PFSK-1 (cell line): ENCODE data around the gene IFT81.

Experiments used
- POLR2AphosphoS5 ChIP-seq: IDR thresholded peaks from 2 replicates; pipeline ENCODE4 v1.6.1; 2012; ENCODE audit warnings: low read depth, mild to moderate bottlenecking, control low read depth, low read length, moderate library complexity
- REST ChIP-seq, 2 experiments: IDR thresholded peaks; 2 replicates each; pipeline versions ENCODE4 v1.6.1 to v1.8.0; 2011 to 2012; ENCODE audit warnings: low read depth in 2 of 2, low read length in 2 of 2, control low read depth in 1 of 2, inconsistent platforms in 1 of 2, mild to moderate bottlenecking in 1 of 2, moderate library complexity in 1 of 2; ENCODE audit not compliant: insufficient read depth in 1 of 2
- SIN3A ChIP-seq: IDR thresholded peaks from 2 replicates; pipeline ENCODE4 v1.6.1; 2012; ENCODE audit warnings: mild to moderate bottlenecking, low read length, moderate library complexity, borderline replicate concordance; ENCODE audit not compliant: insufficient read depth
- TAF1 ChIP-seq: IDR thresholded peaks from 2 replicates; pipeline ENCODE4 v1.6.1; 2012; ENCODE audit warnings: low read length, control low read depth, borderline replicate concordance; ENCODE audit not compliant: insufficient read depth

GRCh38 chr12:110122929-110123328 lies 1.2 kb upstream of the IFT81 start:
- no peak for TF ChIP-seq TAF1
- no peak for TF ChIP-seq POLR2AphosphoS5
- TF ChIP-seq SIN3A, result no peak
- TF ChIP-seq REST (IDR thresholded peaks at IDR 0.05; ENCODE audit: insufficient read depth in 1 of 2, low read depth in 2 of 2, low read length in 2 of 2), result no peak
